SK-N-SH (cell line): ENCODE results near the gene MTHFD2L. TPM values are rescaled to one million over a fixed set of nuclear protein-coding genes. Genes with fewer than 3 reads are reported as not detected.

ENCODE experiments used
- CTCF ChIA-PET: fragments of 300-600, 350-600 bp; formaldehyde crosslinking; extraction: SDS; loops from one replicate; lab custom pipeline; 2021; lab: Yijun Ruan, JAX
- POLR2A ChIA-PET: fragments of 350-600 bp; sonication (Branson Sonifier 250); formaldehyde crosslinking; extraction: SDS; loops from one replicate; lab custom pipeline; 2020; ENCODE audit warnings: antibody characterized with exemption, inconsistent platforms; lab: Yijun Ruan, JAX
- DNase-seq: peaks from one replicate; pipeline ENCODE4 v3.0.0; 2012
- H2AFZ ChIP-seq: fragments of 200-600 bp; sonication (generic); 2 replicates; pipeline ENCODE4 v1.8.1; 2016; ENCODE audit warnings: antibody characterized with exemption, mild to moderate bottlenecking, low read depth
- H3F3A ChIP-seq: fragments of 200-600 bp; sonication (generic); replicated peaks from 2 replicates; pipeline ENCODE3; 2016; ENCODE audit warnings: antibody characterized with exemption, mild to moderate bottlenecking; ENCODE audit not compliant: insufficient read depth
- H3K27ac ChIP-seq, 2 experiments: fragments of 200-500 bp in 1 of 2; fragments of 200-600 bp in 1 of 2; sonication (Bioruptor generic) in 1 of 2; sonication (generic), shearing (Covaris generic) in 1 of 2; 2 replicates each; pipeline versions ENCODE4 v1.5.1 to v1.6.1; 2014 to 2016; ENCODE audit warnings: low read depth in 2 of 2, inconsistent platforms in 1 of 2, low read length in 1 of 2, mild to moderate bottlenecking in 1 of 2, mixed read lengths in 1 of 2
- H3K27me3 ChIP-seq: fragments of 200-600 bp; sonication (generic), shearing (Covaris generic); 2 replicates; pipeline ENCODE4 v1.6.1; 2016; ENCODE audit warnings: mixed run types; ENCODE audit not compliant: insufficient read depth
- H3K36me3 ChIP-seq, 2 experiments: fragments of 200-500 bp in 1 of 2; fragments of 200-600 bp in 1 of 2; sonication (Bioruptor generic) in 1 of 2; sonication (generic) in 1 of 2; replicated peaks in 1 of 2; 2 replicates each; pipeline versions ENCODE3 to v1.5.1; 2014 to 2016; ENCODE audit warnings: low read length in 1 of 2, mild to moderate bottlenecking in 1 of 2; ENCODE audit not compliant: insufficient read depth in 2 of 2, control insufficient read depth in 1 of 2
- H3K4me1 ChIP-seq, 2 experiments: fragments of 200-500 bp in 1 of 2; fragments of 200-600 bp in 1 of 2; sonication (Bioruptor generic) in 1 of 2; sonication (generic), shearing (Covaris generic) in 1 of 2; 2 replicates each; pipeline versions ENCODE4 v1.5.1 to v1.6.1; 2014 to 2016; ENCODE audit warnings: low read depth in 1 of 2, low read length in 1 of 2, mixed run types in 1 of 2; ENCODE audit not compliant: insufficient read depth in 2 of 2, control insufficient read depth in 1 of 2
- H3K4me2 ChIP-seq: fragments of 200-600 bp; sonication (generic), shearing (Covaris generic); 2 replicates; pipeline ENCODE4 v1.6.1; 2017; ENCODE audit warnings: mixed run types
- H3K4me3 ChIP-seq, 2 experiments: fragments of 200-500 bp in 1 of 2; fragments of 200-600 bp in 1 of 2; sonication (Bioruptor generic) in 1 of 2; sonication (generic), shearing (Covaris generic) in 1 of 2; 2 replicates each; pipeline versions ENCODE4 v1.5.1 to v1.8.1; 2014 to 2016; ENCODE audit warnings: low read depth in 2 of 2, inconsistent platforms in 1 of 2, low read length in 1 of 2, mild to moderate bottlenecking in 1 of 2, mixed read lengths in 1 of 2, moderate library complexity in 1 of 2
- H3K79me2 ChIP-seq: fragments of 200-600 bp; sonication (generic); 2 replicates; pipeline ENCODE4 v1.8.1; 2017; ENCODE audit warnings: mild to moderate bottlenecking; ENCODE audit not compliant: insufficient read depth
- H3K9ac ChIP-seq: fragments of 200-600 bp; sonication (generic); 2 replicates; pipeline ENCODE4 v1.6.1; 2017; ENCODE audit warnings: mixed run types
- H3K9me2 ChIP-seq: fragments of 200-600 bp; sonication (generic); 2 replicates; pipeline ENCODE4 v1.6.1; 2017; ENCODE audit warnings: mixed run types
- H3K9me3 ChIP-seq: fragments of 200-600 bp; sonication (generic); 2 replicates; pipeline ENCODE4 v1.6.1; 2017; ENCODE audit warnings: mixed run types, mild to moderate bottlenecking, moderate library complexity
- H4K20me1 ChIP-seq: fragments of 200-600 bp; sonication (generic); 2 replicates; pipeline ENCODE4 v1.6.1; 2017; ENCODE audit warnings: mild to moderate bottlenecking, mixed run types; ENCODE audit not compliant: insufficient read depth
- EP300 ChIP-seq, 2 experiments: IDR thresholded peaks; 2 replicates each; pipeline versions ENCODE4 v1.4.0 to v1.6.1; 2012; ENCODE audit warnings: borderline replicate concordance in 1 of 2, low read depth in 1 of 2, low read length in 1 of 2
- EZH2phosphoT487 ChIP-seq: fragments of 200-600 bp; sonication (generic); IDR thresholded peaks from 2 replicates; pipeline ENCODE4 v1.6.1; 2017; ENCODE audit warnings: low read depth, mixed run types, mild to moderate bottlenecking, antibody characterized with exemption, moderate library complexity, borderline replicate concordance
- GATA2 ChIP-seq: sonication (generic); formaldehyde crosslinking; IDR thresholded peaks from 2 replicates; pipeline ENCODE4 v1.5.0; 2020; ENCODE audit warnings: mild to moderate bottlenecking, missing genetic modification reagents
- JUND ChIP-seq: IDR thresholded peaks from 2 replicates; pipeline ENCODE4 v1.4.0; 2012
- MEF2A ChIP-seq: IDR thresholded peaks from 2 replicates; pipeline ENCODE4 v1.4.0; 2012; ENCODE audit warnings: low read depth, borderline replicate concordance
- POLR2AphosphoS5 ChIP-seq: IDR thresholded peaks from 2 replicates; pipeline ENCODE4 v1.6.1; 2012; ENCODE audit warnings: low read depth, low read length
- REST ChIP-seq: IDR thresholded peaks from 2 replicates; pipeline ENCODE4 v1.6.1; 2012; ENCODE audit warnings: mild to moderate bottlenecking, low read depth, low read length, moderate library complexity
- RXRA ChIP-seq: IDR thresholded peaks from 2 replicates; pipeline ENCODE4 v1.4.0; 2012; ENCODE audit warnings: low read depth, mild to moderate bottlenecking, borderline replicate concordance
- SMC3 ChIP-seq: IDR thresholded peaks from 2 replicates; pipeline ENCODE4 v1.6.1; 2012; ENCODE audit warnings: low read depth, low read length, improper control_type of control experiment
- TCF12 ChIP-seq: IDR thresholded peaks from 2 replicates; pipeline ENCODE4 v1.4.0; 2012
- YY1 ChIP-seq: IDR thresholded peaks from 2 replicates; pipeline ENCODE4 v1.4.0; 2012; ENCODE audit warnings: low read depth, mild to moderate bottlenecking
- WGBS: methylation state at CpG from one replicate; pipeline ENCODE4 v1.1.6; 2017; ENCODE audit warnings: low lambda C conversion rate; 5-methylcytosine and 5-hydroxymethylcytosine counted together
- polyA plus RNA-seq, 3 experiments: library from polyadenylated mRNA; depleted of rRNA; stranded (reverse); fragments of >200 nt; gene quantifications; 2 replicates each; pipeline ENCODE4 v1.2.3, GENCODE V29; 2012
- TF ChIP-seq, protein P1 (sequence below): fragments of 200-600 bp; sonication (generic); IDR thresholded peaks from 2 replicates; pipeline ENCODE4 v1.6.1; 2017; ENCODE audit warnings: antibody characterized with exemption, mild to moderate bottlenecking, moderate library complexity
- TF ChIP-seq, protein P2 (sequence below): IDR thresholded peaks from 2 replicates; pipeline ENCODE4; 2012
- TF ChIP-seq, protein P3 (sequence below): IDR thresholded peaks from 2 replicates; pipeline ENCODE4 v1.4.0; 2012; ENCODE audit warnings: low read depth, borderline replicate concordance

The MTHFD2L gene
- polyA plus RNA-seq, 1 of the 3 experiments (the other 2 are of a cell fraction), result 4.8 TPM

GRCh38 chr4:74197080-74197479 is 39.2 kb downstream of the MTHFD2L start:
- Histone ChIP-seq H3F3A (no peaks in the 10 kb centered on the region), H3K4me3 (no peak overlapping the region), H3K4me1 (no peaks in the 10 kb centered on the region), H3K27me3 (no peaks in the 10 kb centered on the region), H3K27ac (no peak overlapping the region), H3K36me3 (peaks cover 0 to 2% of the 10 kb centered on the region in 2 experiments), H3K79me2 (no peaks in the 10 kb centered on the region), H2AFZ (no peak overlapping the region), H3K9me3 (no peaks in the 10 kb centered on the region), H3K9me2 (no peaks in the 10 kb centered on the region), H3K9ac (no peak overlapping the region), H4K20me1 (no peaks in the 10 kb centered on the region), H3K4me2 (no peak overlapping the region)
- ChIA-PET POLR2A (no interaction called here), CTCF (no interaction called here)
- WGBS, result 90% methylated on average over 1 of the region's 1 CpG
- TF ChIP-seq POLR2AphosphoS5 (no peak), TCF12 (no peak), GATA2 (CRISPR knock-in tag) (no peak)
- DNase-seq, result no peak

GRCh38 chr4:74202062-74202586 is 44.2 kb downstream of the MTHFD2L start:
- H3K4me2 ChIP-seq, result no peak overlapping the region
- DNase-seq, result no peak
- no peaks in the 10 kb centered on the region for H3F3A ChIP-seq
- no peaks in the 10 kb centered on the region for H3K27me3 ChIP-seq
- TF ChIP-seq, protein P1, sequence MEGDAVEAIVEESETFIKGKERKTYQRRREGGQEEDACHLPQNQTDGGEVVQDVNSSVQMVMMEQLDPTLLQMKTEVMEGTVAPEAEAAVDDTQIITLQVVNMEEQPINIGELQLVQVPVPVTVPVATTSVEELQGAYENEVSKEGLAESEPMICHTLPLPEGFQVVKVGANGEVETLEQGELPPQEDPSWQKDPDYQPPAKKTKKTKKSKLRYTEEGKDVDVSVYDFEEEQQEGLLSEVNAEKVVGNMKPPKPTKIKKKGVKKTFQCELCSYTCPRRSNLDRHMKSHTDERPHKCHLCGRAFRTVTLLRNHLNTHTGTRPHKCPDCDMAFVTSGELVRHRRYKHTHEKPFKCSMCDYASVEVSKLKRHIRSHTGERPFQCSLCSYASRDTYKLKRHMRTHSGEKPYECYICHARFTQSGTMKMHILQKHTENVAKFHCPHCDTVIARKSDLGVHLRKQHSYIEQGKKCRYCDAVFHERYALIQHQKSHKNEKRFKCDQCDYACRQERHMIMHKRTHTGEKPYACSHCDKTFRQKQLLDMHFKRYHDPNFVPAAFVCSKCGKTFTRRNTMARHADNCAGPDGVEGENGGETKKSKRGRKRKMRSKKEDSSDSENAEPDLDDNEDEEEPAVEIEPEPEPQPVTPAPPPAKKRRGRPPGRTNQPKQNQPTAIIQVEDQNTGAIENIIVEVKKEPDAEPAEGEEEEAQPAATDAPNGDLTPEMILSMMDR, result no peak
- TF ChIP-seq SMC3 (no peak), REST (no peak), JUND (no peak), YY1 (no peak), MEF2A (no peak), EZH2phosphoT487 (no peak), EP300 (IDR thresholded peaks at IDR 0.05; ENCODE audit: borderline replicate concordance in 1 of 2, low read depth in 1 of 2, low read length in 1 of 2) (no peak), RXRA (no peak)
- TF ChIP-seq, protein P2, sequence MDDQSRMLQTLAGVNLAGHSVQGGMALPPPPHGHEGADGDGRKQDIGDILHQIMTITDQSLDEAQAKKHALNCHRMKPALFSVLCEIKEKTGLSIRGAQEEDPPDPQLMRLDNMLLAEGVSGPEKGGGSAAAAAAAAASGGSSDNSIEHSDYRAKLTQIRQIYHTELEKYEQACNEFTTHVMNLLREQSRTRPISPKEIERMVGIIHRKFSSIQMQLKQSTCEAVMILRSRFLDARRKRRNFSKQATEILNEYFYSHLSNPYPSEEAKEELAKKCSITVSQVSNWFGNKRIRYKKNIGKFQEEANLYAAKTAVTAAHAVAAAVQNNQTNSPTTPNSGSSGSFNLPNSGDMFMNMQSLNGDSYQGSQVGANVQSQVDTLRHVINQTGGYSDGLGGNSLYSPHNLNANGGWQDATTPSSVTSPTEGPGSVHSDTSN, result no peak
- TF ChIP-seq, protein P3, sequence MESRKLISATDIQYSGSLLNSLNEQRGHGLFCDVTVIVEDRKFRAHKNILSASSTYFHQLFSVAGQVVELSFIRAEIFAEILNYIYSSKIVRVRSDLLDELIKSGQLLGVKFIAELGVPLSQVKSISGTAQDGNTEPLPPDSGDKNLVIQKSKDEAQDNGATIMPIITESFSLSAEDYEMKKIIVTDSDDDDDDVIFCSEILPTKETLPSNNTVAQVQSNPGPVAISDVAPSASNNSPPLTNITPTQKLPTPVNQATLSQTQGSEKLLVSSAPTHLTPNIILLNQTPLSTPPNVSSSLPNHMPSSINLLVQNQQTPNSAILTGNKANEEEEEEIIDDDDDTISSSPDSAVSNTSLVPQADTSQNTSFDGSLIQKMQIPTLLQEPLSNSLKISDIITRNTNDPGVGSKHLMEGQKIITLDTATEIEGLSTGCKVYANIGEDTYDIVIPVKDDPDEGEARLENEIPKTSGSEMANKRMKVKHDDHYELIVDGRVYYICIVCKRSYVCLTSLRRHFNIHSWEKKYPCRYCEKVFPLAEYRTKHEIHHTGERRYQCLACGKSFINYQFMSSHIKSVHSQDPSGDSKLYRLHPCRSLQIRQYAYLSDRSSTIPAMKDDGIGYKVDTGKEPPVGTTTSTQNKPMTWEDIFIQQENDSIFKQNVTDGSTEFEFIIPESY, result no peak
- H2AFZ ChIP-seq, result no peak overlapping the region
- H3K9me3 ChIP-seq, result no peaks in the 10 kb centered on the region
- no peak overlapping the region for H3K9ac ChIP-seq
- 74% methylated on average over 5 of the region's 5 CpGs for WGBS
- CTCF ChIA-PET, result interaction anchor here (1.3 to 1.4 kb wide), 2 partner anchors 26 to 67 kb away, joined by 3 to 4 read pairs; no protein-coding TSS in a partner anchor
- no peak overlapping the region for H3K4me3 ChIP-seq
- H4K20me1 ChIP-seq, result no peaks in the 10 kb centered on the region
- no peaks in the 10 kb centered on the region for H3K4me1 ChIP-seq
- H3K36me3 ChIP-seq, result peaks cover 0 to 2% of the 10 kb centered on the region in 2 experiments
- POLR2A ChIA-PET, result no interaction called here
- no peak overlapping the region for H3K27ac ChIP-seq
- no peaks in the 10 kb centered on the region for H3K79me2 ChIP-seq
- no peaks in the 10 kb centered on the region for H3K9me2 ChIP-seq
